HG02884 (cell line): ENCODE results near the gene MACROD2.

Experiments used
- ATAC-seq: cut with Tn5 transposase; IDR thresholded peaks from one replicate; pipeline ENCODE4 v1.9.1; 2021; ENCODE audit warnings: mild to moderate bottlenecking, moderate library complexity; ENCODE audit not compliant: unreplicated experiment

Gene MACROD2

GRCh38 chr20:15445056-15445840, 1449.9 kb downstream of the MACROD2 start:
- ATAC-seq = no peak

DNA sequence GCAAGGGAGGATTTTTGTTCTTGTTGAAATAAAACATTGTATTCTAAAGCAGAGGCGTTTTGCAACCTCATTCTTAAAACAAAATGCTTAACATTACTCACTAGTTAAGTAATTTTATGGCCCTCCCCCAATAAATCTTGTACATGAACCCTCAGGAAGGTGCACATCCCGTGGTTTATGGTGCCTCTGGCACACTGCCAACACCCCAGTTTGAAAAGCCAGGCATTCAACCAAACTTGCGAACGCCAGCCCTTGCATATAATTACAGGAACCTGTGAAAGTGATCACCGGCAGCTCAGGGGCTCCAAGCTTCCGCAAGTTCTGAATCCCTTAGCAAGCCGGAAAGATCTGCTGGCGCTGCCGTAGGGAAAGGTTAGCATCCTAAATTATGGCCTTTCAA, 1451.1 kb downstream of the MACROD2 start:
- no peak for ATAC-seq

GRCh38 chr20:15447549-15447948, 1452.2 kb downstream of the MACROD2 start:
- no peak for ATAC-seq

DNA sequence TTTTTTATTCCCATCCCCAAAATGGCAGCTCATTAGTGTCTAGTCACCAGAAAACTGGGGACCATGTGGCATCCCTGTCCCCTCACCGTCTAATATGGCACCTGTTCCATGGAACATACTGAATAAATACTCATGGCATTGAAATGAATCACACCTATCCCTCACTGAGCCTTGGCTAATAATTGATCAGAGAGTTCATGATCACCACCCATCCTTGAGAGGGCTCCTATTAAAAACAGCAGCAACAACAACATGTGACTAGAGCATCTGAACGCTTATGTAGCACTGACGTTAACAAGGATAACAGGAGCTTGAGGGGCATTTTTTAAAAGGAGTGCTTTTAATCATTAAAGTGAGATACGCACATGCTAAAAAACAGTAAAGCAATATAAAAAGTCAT, 1453.7 kb downstream of the MACROD2 start:
- no peak for ATAC-seq

GRCh38 chr20:15451241-15451640, 1455.9 kb downstream of the MACROD2 start:
- ATAC-seq = no peak

DNA sequence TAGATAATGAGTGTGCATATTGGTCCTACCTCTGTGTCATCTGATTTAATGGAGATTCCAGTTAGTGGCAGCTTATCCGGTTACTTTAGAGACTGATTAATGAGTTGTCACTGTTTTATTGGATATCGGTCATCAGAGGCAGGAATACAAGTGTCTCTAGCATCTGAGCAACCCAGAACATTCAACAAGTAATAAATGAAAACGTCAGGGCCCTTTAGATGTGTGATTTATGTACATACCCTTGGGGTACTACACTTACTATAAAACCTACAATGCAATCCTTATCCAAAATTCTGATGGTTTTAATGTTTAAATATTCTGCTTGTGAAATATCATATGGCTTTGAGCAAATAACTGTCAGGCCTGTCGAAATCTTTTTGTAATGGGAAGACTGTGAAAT, 1460.0 kb downstream of the MACROD2 start:
- no peak for ATAC-seq

DNA sequence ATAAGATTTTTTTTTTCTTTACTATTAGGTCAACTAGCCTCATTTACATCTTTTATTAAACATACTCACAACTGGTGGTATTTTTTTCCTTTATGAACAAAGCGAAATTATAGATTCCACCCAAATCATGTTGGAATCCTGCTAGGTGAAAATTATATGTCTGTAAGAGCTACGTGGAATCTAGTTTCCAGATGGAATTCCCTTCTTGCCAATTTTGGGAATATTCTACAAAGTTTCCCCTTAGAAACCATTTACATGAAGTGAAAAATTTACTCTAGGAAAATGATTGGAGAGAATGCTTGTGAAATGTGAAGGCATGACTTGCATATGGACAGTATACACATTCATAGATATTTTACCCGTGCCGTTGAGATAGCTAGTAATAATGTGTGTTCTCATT, 1466.6 kb downstream of the MACROD2 start:
- no peak for ATAC-seq

GRCh38 chr20:15475483-15475882, 1480.2 kb downstream of the MACROD2 start:
- no peak for ATAC-seq

DNA sequence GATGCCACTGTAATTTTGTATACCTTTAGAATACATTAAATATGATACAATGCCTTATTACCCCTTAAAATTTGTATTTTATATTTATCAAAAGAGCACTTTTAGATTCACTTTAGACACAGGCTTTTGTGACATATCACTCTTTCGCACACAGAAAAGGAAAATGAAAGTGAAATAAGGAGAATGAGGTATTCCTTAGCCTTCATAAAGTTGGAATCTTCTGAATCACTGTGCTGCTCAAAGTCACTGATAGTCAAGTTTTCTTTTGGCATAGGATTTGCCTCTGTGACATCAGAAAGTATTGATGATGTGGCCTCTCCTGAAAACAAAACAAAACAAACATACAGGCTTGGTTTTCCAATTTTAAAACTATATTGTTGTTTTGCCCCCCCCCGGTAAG, 1480.9 kb downstream of the MACROD2 start:
- no peak for ATAC-seq

DNA sequence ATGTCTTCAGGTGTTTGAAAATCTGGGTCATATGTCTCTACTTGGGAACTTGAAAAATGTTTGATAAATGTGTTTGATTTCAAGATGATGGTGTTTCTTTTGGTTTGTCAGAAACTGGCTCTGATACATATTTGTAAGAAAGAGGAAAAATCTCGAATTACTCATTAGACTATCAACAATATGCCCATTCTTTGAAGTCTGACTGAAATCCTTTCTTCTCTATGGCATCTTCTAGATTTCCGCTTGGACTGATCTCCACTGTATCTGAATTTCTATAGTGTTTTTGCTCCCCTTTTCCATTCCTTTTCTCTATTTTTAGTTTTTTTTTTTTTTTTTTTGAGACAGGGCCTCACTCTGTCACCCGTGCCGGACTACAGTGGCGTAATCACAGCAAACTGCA, 1481.5 kb downstream of the MACROD2 start:
- no peak for ATAC-seq

DNA sequence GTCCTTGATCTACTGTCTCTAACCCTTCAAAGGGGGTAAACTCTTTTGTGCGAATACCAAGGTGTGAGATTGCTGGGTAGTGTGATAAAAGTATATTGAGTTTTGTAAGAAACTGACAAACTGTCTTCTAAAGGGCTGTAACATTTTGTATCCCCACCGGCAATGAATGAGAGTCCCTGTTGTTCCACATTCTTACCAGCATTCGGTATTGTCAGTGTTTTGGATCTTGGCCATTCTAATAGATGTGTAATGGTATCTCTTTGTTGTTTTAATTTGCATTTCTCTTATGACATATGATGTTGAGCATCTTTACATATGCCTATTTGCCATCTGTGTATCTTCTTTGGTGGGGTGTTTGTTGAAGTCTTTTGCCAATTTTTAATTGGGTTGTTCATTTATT, 1487.2 kb downstream of the MACROD2 start:
- ATAC-seq = no peak

GRCh38 chr20:15485519-15485918, 1490.2 kb downstream of the MACROD2 start:
- ATAC-seq = no peak

DNA sequence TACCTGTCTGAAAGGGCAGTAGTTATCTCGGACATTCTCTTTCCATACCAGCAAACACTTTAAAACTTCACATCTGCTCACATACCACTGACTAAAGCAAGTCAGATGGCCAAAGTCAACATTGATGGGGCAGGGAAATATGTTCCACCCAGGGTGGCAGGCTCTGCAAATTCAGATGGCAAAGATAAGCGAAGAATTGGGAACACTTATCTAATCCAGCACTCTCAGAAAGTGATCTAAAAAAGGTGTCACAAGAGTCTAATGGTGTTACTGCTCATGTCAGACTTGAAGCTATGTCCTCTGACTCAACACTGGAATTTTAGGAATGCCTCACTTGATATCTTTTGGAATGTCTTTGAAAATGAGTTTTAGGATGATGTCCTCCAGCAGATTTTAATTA, 1491.7 kb downstream of the MACROD2 start:
- ATAC-seq = no peak

DNA sequence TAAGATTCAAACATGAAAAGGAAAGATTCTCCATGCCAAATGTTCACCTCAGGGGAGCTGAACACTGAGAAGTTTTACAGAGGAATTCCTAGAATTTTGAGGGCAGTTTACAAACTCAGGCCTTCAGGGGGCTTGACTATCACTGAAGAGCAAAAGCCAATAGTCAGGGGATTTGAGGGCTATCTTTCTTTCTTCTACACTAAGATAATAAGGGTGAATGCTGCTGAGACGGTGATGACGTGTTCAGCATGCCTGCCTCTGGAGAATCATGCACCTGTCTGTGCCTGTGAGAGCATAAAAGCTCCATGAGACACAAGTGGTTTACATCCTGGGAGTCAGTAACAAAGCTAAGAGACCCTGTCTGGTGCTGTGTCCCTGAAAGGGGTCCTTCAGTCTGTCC, 1492.4 kb downstream of the MACROD2 start:
- no peak for ATAC-seq

DNA sequence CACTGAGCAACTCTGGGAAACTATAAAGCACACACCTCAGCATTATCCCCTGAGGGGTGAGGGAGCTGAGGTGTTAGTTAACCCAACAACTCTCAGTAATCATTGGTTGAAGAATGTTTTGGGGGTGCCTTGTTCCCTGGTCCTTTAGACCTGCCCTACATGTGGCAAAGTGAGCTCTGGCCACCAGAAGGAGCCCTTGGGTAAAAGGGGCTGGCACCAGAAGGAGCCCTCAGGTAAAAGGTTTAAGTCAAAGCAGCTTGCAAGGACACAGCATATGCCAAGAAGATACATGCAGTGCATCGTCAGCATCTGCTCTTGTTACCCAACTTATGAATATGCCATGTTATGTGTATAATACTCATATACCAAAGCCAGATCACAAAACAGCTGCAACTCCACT, 1496.3 kb downstream of the MACROD2 start:
- ATAC-seq = no peak

DNA sequence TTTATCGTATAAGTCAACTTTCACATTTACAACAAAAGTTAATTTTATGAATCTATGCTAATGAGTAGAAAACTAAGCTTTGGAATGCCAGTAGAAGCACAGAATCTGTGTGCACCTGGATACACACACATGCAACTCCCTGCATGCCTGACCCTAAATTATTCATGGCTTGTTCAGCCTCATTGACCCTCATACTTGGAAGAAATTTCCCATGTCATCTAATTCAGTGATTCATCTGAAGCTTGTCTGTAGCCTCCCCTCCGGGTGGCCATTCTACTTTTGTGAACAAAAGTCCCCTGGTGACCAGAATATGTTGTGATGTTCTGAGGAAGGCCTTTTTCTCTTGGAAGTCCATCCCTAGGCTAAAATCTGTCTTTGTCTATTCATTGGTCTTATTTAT, 1499.5 kb downstream of the MACROD2 start:
- ATAC-seq = no peak

GRCh38 chr20:15496501-15497039, 1501.3 kb downstream of the MACROD2 start:
- ATAC-seq = no peak

GRCh38 chr20:15498926-15499325, 1503.6 kb downstream of the MACROD2 start:
- no peak for ATAC-seq

DNA sequence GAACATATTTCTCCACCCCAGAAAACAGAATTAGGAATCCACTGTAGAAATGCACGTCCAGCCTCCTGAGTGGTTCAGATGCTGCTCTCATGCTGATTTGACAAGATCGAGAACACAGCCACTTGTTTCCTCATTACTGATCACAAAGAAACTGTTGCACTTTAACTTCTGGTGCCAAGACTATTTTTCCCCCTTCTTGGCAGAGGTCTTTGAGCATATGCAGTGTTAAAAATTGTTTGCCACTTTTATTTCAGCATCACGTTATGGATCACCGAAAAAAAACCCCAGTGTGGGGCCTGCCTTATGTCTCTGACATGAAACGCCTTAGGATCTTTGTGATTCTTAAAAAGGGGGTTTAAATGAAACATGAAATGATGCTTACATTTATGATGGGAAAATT, 1511.0 kb downstream of the MACROD2 start:
- ATAC-seq = no peak

GRCh38 chr20:15507151-15507550, 1511.8 kb downstream of the MACROD2 start:
- ATAC-seq = no peak

DNA sequence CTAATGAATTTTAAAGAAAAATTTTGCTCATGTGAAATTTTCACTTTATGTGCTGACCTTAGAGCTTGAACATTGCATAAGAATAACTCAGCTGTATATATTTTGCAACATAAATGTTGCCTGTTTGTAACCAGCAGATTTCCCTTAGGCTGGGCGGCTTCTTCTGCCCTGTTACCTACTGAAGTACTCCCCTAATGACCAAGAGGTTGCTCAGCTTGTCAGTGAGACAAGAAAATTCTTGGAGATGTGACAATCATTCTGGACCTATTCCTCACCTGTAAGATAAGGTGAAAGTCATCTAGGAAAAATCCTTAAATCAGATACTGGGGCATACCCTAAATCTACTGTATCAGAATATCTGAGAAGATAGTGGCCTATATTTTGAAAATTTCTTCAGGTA, 1516.2 kb downstream of the MACROD2 start:
- no peak for ATAC-seq

DNA sequence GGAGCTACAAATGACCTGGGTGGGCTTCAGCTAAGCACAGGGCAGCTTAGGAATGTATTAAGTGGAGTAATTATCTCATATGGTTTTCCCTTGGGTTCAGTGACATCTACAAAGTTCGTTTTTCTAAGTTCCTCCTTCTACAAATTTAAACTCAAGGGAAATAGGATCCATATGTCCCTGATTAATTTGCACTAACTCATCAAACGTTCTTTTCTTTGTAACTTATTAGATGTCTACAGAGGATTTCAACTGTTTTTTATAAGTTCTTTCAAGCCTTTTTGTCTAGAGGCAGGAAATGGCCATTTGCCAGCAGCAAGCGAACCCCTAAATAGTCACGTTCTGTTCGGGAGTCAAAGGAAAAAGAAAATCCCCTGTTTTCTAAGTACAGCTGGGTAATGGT, 1517.6 kb downstream of the MACROD2 start:
- ATAC-seq = no peak

DNA sequence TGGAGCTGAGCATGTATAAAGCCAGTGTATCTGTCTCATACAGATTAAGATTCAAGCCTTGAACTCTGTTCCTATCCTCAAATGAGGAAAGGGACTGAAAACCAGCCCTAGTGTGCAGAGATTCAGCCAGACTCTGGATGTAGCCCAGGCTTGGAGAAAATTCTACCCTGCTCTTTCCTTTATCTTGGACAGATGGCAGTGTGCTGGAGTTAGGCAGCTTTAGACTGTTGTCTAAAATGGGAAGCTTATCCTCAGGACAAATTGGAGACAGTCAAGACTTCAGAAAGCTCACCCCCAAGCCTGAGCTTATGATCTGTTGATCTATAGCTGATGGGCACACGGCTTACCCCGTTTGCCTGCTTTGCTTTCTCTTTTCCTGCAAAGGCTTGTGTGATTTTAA, 1520.4 kb downstream of the MACROD2 start:
- no peak for ATAC-seq
